Measurements from ENCODE around the gene SNX22. TPM values are rescaled to one million over a fixed set of nuclear protein-coding genes. Genes with fewer than 3 reads are reported as not detected.
A peak's percentile ranks its signal among the peaks of the same experiment; 100 is the strongest.

SNX22 gene
- total and polyA plus RNA-seq, 9 of the 15 experiments (the other 6 are each of a cell fraction or from before 2014, with no cell fraction given) = 0.91 to 3.0 (median 2.0) TPM

- FAIRE-seq = no peak
- in situ Hi-C loops (cut with MboI) = no loop called here
- H3K27ac ChIP-seq (ENCODE audit: extremely low read depth, low read depth, low read length) = peak overlapping the region; percentile 16; the same call in 2 of the 3 replicates
- peak; percentile 31; the same call in 1 of the 2 replicates for TF ChIP-seq CBFA2T3 (IDR thresholded peaks at IDR 0.05)
- no peak for TF ChIP-seq TRIM28 (IDR thresholded peaks at IDR 0.05)
- TF ChIP-seq, protein P1, sequence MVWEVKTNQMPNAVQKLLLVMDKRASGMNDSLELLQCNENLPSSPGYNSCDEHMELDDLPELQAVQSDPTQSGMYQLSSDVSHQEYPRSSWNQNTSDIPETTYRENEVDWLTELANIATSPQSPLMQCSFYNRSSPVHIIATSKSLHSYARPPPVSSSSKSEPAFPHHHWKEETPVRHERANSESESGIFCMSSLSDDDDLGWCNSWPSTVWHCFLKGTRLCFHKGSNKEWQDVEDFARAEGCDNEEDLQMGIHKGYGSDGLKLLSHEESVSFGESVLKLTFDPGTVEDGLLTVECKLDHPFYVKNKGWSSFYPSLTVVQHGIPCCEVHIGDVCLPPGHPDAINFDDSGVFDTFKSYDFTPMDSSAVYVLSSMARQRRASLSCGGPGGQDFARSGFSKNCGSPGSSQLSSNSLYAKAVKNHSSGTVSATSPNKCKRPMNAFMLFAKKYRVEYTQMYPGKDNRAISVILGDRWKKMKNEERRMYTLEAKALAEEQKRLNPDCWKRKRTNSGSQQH (CRISPR knock-in tag; IDR thresholded peaks at IDR 0.05) = no peak
- TF ChIP-seq FOSL1 (tag; conservative IDR thresholded peaks at IDR 0.05) = no peak
- no peak for TF ChIP-seq SETDB1 (IDR thresholded peaks at IDR 0.05; ENCODE audit: low read length)
- TF ChIP-seq KDM2B (CRISPR knock-in tag; IDR thresholded peaks at IDR 0.05) = no peak
- TF ChIP-seq SMARCB1 (IDR thresholded peaks at IDR 0.05; ENCODE audit: insufficient read length, low read depth) = no peak
- TF ChIP-seq, protein P2, sequence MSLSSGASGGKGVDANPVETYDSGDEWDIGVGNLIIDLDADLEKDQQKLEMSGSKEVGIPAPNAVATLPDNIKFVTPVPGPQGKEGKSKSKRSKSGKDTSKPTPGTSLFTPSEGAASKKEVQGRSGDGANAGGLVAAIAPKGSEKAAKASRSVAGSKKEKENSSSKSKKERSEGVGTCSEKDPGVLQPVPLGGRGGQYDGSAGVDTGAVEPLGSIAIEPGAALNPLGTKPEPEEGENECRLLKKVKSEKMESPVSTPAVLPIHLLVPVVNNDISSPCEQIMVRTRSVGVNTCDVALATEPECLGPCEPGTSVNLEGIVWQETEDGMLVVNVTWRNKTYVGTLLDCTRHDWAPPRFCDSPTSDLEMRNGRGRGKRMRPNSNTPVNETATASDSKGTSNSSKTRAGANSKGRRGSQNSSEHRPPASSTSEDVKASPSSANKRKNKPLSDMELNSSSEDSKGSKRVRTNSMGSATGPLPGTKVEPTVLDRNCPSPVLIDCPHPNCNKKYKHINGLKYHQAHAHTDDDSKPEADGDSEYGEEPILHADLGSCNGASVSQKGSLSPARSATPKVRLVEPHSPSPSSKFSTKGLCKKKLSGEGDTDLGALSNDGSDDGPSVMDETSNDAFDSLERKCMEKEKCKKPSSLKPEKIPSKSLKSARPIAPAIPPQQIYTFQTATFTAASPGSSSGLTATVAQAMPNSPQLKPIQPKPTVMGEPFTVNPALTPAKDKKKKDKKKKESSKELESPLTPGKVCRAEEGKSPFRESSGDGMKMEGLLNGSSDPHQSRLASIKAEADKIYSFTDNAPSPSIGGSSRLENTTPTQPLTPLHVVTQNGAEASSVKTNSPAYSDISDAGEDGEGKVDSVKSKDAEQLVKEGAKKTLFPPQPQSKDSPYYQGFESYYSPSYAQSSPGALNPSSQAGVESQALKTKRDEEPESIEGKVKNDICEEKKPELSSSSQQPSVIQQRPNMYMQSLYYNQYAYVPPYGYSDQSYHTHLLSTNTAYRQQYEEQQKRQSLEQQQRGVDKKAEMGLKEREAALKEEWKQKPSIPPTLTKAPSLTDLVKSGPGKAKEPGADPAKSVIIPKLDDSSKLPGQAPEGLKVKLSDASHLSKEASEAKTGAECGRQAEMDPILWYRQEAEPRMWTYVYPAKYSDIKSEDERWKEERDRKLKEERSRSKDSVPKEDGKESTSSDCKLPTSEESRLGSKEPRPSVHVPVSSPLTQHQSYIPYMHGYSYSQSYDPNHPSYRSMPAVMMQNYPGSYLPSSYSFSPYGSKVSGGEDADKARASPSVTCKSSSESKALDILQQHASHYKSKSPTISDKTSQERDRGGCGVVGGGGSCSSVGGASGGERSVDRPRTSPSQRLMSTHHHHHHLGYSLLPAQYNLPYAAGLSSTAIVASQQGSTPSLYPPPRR (CRISPR knock-in tag; IDR thresholded peaks at IDR 0.05; ENCODE audit: borderline replicate concordance) = no peak
- TF ChIP-seq ARID4B (CRISPR knock-in tag; IDR thresholded peaks at IDR 0.05) = no peak
- TF ChIP-seq ZSCAN32 (CRISPR knock-in tag; IDR thresholded peaks at IDR 0.05) = no peak
- TF ChIP-seq ZNF444 (CRISPR knock-in tag; IDR thresholded peaks at IDR 0.05) = no peak
These were observed 1.5 kb upstream of the SNX22 start for GRCh38 chr15:64149893-64150578.

More at GRCh38 chr15:64149893-64150578, 1.5 kb upstream of the SNX22 start:
- H3K27me3 ChIP-seq (ENCODE audit: control insufficient read depth in 2 of 2, insufficient read depth in 2 of 2, low read length in 2 of 2) = no peaks in the 10 kb centered on the region
- WGBS (ENCODE audit: insufficient coverage, low coverage, missing lambda C conversion rate) = 44% methylated on average over 9 of the region's 9 CpGs
- peak overlapping the region in 1 of 2 experiments; percentile 75; a peak in 2 of 4 replicates for H3K9ac ChIP-seq (ENCODE audit: insufficient read depth in 1 of 2, low read depth in 2 of 2, low read length in 2 of 2)
- BruUV-seq (replicated peaks) = no TSS peak
- H3K79me2 ChIP-seq (ENCODE audit: control insufficient read depth, insufficient read depth, low read length) = no peaks in the 10 kb centered on the region
- no peaks in the 10 kb centered on the region for H3K9me3 ChIP-seq (replicated peaks; ENCODE audit: control insufficient read depth, insufficient read depth, low read depth, low read length)
- no peaks in the 10 kb centered on the region; the same call in 1 of the 2 replicates for H4K20me1 ChIP-seq (replicated peaks; ENCODE audit: control insufficient read depth, insufficient read depth, low read length)
- H3K4me1 ChIP-seq (replicated peaks in 1 of 2; ENCODE audit: control insufficient read depth in 2 of 2, insufficient read depth in 2 of 2, low read length in 2 of 2) = peaks cover 34 to 79% of the 10 kb centered on the region in 2 experiments
- intact Hi-C loops (cut with micrococcal nuclease) = loop anchor here (5.0 to 10.0 kb wide), 2 partner anchors 535 to 683 kb away; no protein-coding TSS in a partner anchor
- H3K4me3 ChIP-seq = no peak overlapping the region
- H3K4me2 ChIP-seq (ENCODE audit: insufficient read depth, low read length) = peak overlapping the region; percentile 15; the same call in 1 of the 2 replicates
- CTCF ChIA-PET (ENCODE audit: low intra/inter-chr PET ratio) = no interaction called here
- POLR2A ChIA-PET = interaction anchor here (0.7 to 2.4 kb wide), 4 partner anchors 12 to 204 kb away, joined by 3 to 10 read pairs (median 8); partner anchors contain the start of genes CIAO2A and PPIB
- peaks cover 4% of the 10 kb centered on the region for H3K9me1 ChIP-seq (ENCODE audit: control insufficient read depth, insufficient read depth, low read length)
- ATAC-seq (no peak), DNase-seq (ENCODE audit: extremely low read depth in 1 of 4, low spot score in 3 of 4) (peak in 1 of 4 experiments; percentile 58)
- H2AFZ ChIP-seq (ENCODE audit: low read depth, low read length) = peak overlapping the region; percentile 83
- H3K36me3 ChIP-seq (ENCODE audit: control insufficient read depth, insufficient read depth, low read length) = peaks cover 5% of the 10 kb centered on the region; the same call in 1 of the 3 replicates

All from K562 (cell line).